ENCODE data around the gene EEF2K.
"Not testable (repeated sequence)": the region's sequence is repeated elsewhere in the genome, so short reads cannot be mapped to it uniquely, and the experiment has no call there.

EEF2K gene

DNA sequence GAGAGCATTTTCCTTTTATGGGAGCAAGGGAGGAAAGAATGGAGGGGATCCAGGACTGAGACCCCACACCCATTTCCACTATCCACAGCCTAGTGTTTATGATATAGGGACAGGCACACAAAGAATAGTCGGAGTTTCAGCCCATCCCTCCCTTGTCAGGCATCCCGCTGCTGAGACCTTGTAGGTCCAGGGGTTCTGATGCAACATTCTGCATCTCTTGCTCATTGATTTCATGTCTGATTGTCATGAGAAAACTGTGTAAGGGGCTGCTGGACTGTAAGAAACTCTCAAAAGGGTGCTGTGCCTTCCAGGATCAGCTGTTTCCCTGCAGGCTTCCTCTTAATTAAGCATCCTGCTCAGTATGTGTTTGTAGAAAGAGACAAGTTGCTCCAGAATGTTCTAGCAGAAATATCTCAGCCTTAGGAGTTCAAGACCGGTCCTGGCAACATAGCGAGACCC is 85.8 kb downstream of the EEF2K start:
- DNase-seq (ENCODE audit: low read depth in 2 of 3, low spot score in 1 of 3) = no peak

DNA sequence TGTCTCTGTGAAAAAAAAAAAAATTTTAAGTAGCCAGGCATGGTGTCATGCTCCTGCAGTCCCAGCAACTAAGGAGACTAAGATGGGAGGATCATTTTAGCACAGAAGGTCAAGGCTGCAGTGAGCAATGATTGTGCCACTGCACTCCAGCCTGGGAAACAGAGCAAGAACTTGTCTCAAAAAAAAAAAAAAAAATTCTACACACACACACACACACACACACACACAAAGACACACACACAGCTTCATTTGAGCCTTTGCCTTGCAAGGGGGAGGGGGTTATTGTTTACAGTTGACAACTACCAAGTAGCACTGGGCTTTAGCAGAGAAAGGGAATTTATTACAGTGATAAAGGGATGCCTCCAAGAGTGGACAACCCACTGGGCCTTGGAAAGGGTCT is 86.2 kb downstream of the EEF2K start:
- DNase-seq (ENCODE audit: low read depth in 2 of 3, low spot score in 1 of 3) = no peak

- DNase-seq (ENCODE audit: low read depth in 2 of 3, low spot score in 1 of 3) = no peak
Measured at GRCh38 chr16:22293137-22294106, 87.3 kb downstream of the EEF2K start.

- no peak for DNase-seq (ENCODE audit: low read depth in 2 of 3, low spot score in 1 of 3)
Measured at GRCh38 chr16:22296225-22297113, 90.4 kb downstream of the EEF2K start.

DNA sequence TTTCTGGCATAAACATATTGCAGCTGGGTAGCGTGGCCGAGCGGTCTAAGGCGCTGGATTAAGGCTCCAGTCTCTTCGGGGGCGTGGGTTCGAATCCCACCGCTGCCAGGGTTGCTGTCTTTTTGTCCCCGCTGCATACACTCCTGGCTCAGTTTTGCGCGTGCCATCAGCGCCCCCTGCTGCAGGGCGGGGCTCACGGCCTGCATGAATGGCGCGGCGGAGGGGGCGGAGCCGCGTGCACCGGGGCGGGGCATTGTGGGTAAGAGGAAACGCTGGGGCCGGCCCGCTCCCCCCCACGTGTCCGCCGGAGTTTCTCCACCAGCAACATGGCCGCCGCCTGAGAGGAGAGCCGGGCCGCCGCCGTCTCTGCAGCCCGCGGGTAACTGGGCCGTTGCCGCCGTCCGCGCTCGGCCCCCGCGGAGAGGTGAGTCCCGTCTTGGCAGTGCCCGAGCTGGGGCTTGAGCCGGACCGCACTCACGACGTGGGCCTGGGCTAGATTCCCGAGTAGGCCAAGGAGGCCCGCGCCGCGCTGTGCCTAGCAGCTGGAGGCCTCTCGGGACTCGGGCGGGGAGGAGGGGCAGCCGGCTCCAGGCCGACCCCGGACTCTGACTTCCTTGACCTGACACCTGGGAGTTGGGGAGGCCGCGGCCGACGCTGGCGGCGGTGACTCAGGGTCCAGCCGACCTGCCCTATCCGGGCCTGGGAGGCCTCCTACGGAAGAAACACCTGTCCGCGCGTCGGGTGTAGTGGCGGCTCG is 91.2 kb downstream of the EEF2K start, which contains the start of gene POLR3E:
Gene POLR3E, plus strand, starts transcription at position 296 of the 757 bp plus-strand sequence. CDS start 5,560 bp downstream, outside the sequence.
- DNase-seq (ENCODE audit: low read depth in 2 of 3, low spot score in 1 of 3) = peak; percentile 99

GRCh38 chr16:22297871-22298733 is 92.0 kb downstream of the EEF2K start:
- peak; percentile 58 to 82 (median 67) for DNase-seq (ENCODE audit: low read depth in 2 of 3, low spot score in 1 of 3)

DNA sequence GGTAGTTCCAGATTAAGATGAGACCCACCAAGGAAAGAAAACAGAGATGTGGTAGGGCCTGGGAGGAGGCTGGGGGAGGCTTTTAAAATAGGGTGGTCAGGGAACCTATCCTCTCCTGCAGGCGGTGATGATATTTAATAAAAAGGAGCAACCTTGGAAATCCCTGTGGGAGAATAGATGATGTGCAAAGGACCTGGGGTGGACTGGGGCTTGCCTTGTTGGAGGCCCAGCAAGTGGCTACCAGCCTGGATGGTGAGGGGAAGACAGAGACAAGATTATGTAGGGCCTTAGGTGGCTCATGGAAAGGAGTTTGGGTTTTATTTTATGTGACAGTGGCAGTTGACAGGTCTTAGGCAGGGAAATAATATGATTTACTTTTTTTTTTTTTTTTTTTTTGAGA is 93.0 kb downstream of the EEF2K start:
- DNase-seq (ENCODE audit: low read depth in 2 of 3, low spot score in 1 of 3) = no peak

DNA sequence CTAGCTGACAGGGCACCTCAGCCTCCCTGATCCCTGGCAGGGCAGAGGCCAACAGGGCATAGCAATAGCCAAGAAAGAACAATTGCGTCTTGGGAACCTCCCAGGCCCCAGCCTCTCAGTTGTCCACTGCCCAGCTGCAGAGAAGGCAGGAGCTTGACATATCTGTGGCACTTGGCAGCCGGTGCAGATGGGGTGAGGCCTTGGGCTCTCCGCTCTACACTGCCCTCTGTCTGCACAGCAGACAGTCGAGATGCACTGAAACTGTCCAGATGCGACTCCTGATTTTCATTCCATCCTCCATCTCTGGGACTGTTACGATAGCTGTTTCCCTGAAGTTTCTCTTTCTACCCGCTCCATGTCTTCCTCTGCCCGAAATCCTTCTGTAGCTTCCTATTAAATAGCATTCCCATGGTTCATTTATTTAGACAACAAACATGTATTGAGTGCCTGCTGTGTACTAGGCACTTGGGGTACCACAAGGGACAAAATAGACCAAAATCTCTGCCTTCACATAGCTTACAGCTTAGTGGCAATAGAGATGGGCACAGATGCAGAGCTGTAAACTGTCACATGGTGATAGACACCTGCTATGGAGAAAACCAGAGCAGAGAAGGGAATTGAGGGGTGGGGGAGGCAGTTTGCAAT is 94.5 kb downstream of the EEF2K start:
- DNase-seq (ENCODE audit: low read depth in 2 of 3, low spot score in 1 of 3) = peak; percentile 15 to 35 (median 26)

DNA sequence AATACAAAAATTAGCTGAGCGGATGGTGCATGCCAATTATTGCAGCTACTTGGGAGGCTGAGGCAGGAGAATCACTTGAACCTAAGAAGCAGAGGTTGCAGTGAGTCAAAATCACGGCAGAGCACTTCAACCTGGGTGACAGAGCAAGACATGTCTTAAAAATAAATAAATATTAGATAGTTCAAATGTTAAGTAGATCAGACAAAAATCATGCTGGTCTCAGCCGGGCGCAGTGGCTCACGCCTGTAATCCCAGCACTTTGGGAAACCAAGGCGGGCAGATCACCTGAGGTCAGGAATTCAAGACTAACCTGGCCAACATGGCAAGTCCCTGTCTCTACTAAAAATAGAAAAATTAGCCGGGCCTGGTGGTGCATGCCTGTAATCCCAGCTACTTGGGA is 95.3 kb downstream of the EEF2K start:
- not testable (repeated sequence) for DNase-seq (ENCODE audit: low read depth in 2 of 3, low spot score in 1 of 3)

- no peak for DNase-seq (ENCODE audit: low read depth in 2 of 3, low spot score in 1 of 3)
Measured at GRCh38 chr16:22302776-22303363, 96.8 kb downstream of the EEF2K start.

DNA sequence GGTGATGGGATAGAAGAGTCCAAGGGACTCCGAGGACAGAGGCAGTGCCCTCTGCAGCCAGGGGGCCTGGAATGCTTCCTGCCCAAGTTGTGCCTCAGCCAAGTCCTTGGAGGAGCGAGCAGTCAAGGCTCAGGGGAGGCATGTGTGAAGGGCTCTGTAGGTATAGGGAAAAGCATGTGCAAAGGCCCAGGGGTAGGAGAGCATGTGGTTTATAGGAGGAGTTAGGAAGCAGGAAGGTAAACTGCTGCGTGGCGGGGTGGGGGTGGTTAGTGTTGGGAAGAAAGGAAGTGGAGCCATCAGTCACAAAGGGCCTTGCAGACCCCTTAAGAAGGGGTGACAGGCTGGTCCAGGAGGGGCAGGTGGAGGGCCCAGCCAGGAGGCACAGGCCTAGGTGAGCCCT is 98.3 kb downstream of the EEF2K start:
- no peak for DNase-seq (ENCODE audit: low read depth in 2 of 3, low spot score in 1 of 3)

GRCh38 chr16:22306788-22307187 is 100.7 kb downstream of the EEF2K start:
- no peak for DNase-seq (ENCODE audit: low read depth in 2 of 3, low spot score in 1 of 3)

DNA sequence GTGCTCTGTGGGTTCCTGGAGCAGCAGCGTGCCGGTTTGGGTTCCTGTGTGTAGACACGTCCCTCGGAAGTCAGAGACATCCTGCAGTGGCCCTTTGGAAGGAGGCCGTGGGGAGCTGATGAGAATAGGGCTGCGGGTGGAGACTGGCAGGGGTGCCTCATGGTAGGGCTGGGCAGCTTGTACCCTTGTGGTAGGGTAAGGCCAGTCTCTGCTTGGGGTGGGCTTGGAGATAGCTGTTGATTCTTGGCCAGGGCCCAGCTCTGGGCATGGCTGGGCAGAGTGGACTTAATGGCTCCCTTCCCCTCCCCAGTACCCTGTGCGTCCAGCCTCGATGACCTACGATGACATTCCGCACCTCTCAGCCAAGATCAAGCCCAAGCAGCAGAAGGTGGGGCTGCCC is 101.8 kb downstream of the EEF2K start:
- DNase-seq (ENCODE audit: low read depth in 2 of 3, low spot score in 1 of 3) = no peak

DNA sequence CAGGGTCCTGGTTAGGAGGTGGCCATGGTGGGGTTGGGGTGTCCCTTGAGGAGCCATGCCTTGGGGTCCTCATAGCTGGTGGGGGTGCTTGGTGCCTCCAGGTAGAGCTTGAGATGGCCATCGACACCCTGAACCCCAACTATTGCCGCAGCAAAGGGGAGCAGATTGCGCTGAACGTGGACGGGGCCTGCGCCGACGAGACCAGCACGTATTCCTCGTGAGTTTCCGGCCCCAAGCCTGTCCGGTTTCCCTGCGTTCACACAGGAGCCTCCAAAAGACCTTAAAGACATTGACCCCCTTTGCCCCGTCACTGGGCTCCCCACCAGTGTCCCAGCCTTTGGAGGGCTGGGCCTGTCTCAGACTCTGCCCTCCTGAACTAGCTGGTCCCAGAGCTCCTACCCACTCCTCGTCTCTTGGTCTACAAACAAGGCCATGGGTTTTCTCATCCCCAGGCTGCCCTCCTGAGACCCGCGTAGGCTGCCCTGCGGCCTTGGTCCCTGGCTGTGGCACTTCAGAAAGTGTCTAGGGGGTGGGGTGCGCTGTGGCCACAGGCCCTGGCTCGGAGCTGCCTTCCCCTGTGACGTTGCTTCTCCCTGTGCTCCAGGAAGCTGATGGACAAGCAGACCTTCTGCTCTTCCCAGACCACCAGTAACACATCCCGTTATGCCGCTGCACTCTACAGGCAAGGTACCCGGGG is 102.9 kb downstream of the EEF2K start:
- no peak for DNase-seq (ENCODE audit: low read depth in 2 of 3, low spot score in 1 of 3)

DNA sequence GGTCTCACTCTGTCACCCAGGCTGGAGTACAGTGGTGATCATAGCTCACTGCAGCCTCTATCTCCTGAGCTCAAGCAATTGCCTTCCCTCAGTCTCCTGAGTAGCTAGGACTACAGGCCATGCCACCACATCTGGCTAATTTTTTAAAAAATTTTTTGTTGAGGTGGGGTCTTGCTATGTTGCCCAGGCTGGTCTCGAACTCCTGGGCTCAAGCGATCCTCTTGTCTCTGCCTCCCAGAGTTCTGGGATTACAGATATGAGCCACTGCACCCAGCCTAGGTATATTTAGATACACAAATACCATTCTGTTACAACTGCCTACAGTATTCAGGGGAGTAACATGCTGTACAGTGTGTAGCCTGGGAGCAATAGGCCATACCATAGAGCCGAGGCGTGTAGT is 105.4 kb downstream of the EEF2K start:
- no peak for DNase-seq (ENCODE audit: low read depth in 2 of 3, low spot score in 1 of 3)

GRCh38 chr16:22312897-22313781 is 107.1 kb downstream of the EEF2K start:
- no peak for DNase-seq (ENCODE audit: low read depth in 2 of 3, low spot score in 1 of 3)

GRCh38 chr16:22313876-22314470 is 107.9 kb downstream of the EEF2K start:
- no peak for DNase-seq (ENCODE audit: low read depth in 2 of 3, low spot score in 1 of 3)

All from stimulated activated CD4-positive, alpha-beta T cell treated with anti-CD3 and anti-CD28 coated beads, Interleukin-12 subunit alpha, Interleukin-12 subunit beta, amount 100 ng/mL, for 48 hours (primary cell).